Measurements from ENCODE around the gene ATP8A2.
A peak's percentile ranks its signal among the peaks of the same experiment; 100 is the strongest.

The ATP8A2 gene

GRCh38 chr13:25645681-25646080 is 273.9 kb downstream of the ATP8A2 start:
- no peak for DNase-seq

GRCh38 chr13:25649001-25649633 is 277.3 kb downstream of the ATP8A2 start:
- no peak for DNase-seq

- no peak for DNase-seq
Measured at GRCh38 chr13:25652764-25653163, 281.0 kb downstream of the ATP8A2 start.

- no peak for DNase-seq
Measured at GRCh38 chr13:25654322-25654721, 282.5 kb downstream of the ATP8A2 start.

GRCh38 chr13:25657157-25657556 is 285.4 kb downstream of the ATP8A2 start:
- DNase-seq: no peak

GRCh38 chr13:25659091-25659795 is 287.5 kb downstream of the ATP8A2 start:
- DNase-seq: no peak

- no peak for DNase-seq
Measured at GRCh38 chr13:25660996-25661395, 289.2 kb downstream of the ATP8A2 start.

GRCh38 chr13:25662516-25662915 is 290.7 kb downstream of the ATP8A2 start:
- no peak for DNase-seq

- no peak for DNase-seq
Measured at GRCh38 chr13:25668345-25668744, 296.6 kb downstream of the ATP8A2 start.

GRCh38 chr13:25673711-25674110 is 301.9 kb downstream of the ATP8A2 start:
- DNase-seq: no peak

GRCh38 chr13:25674371-25674770 is 302.6 kb downstream of the ATP8A2 start:
- no peak for DNase-seq

GRCh38 chr13:25675060-25675459 is 303.3 kb downstream of the ATP8A2 start:
- DNase-seq: no peak

GRCh38 chr13:25677956-25678355 is 306.2 kb downstream of the ATP8A2 start:
- DNase-seq: no peak

- peak in 1 of 5 experiments; percentile 2 for DNase-seq
Measured at GRCh38 chr13:25678398-25678797, 306.6 kb downstream of the ATP8A2 start.

GRCh38 chr13:25679159-25679558 is 307.4 kb downstream of the ATP8A2 start:
- DNase-seq: no peak

GRCh38 chr13:25679936-25680335 is 308.2 kb downstream of the ATP8A2 start:
- no peak for DNase-seq

- no peak for DNase-seq
Measured at GRCh38 chr13:25682276-25682675, 310.5 kb downstream of the ATP8A2 start.

- no peak for DNase-seq
Measured at GRCh38 chr13:25683056-25683455, 311.3 kb downstream of the ATP8A2 start.

GRCh38 chr13:25683662-25684370 is 312.0 kb downstream of the ATP8A2 start:
- no peak for DNase-seq

- DNase-seq: no peak
Measured at GRCh38 chr13:25684491-25684890, 312.7 kb downstream of the ATP8A2 start.

- no peak for DNase-seq
Measured at GRCh38 chr13:25686831-25687470, 315.2 kb downstream of the ATP8A2 start.

- DNase-seq: no peak
Measured at GRCh38 chr13:25687471-25688225, 315.9 kb downstream of the ATP8A2 start.

- no peak for DNase-seq
Measured at GRCh38 chr13:25688536-25688935, 316.8 kb downstream of the ATP8A2 start.
